ENCODE measurements around the gene MEGF9.
"Not testable (repeated sequence)": the region's sequence is repeated elsewhere in the genome, so short reads cannot be mapped to it uniquely, and the experiment has no call there.

The MEGF9 gene

GRCh38 chr9:120714088-120714845 is at the start of gene MEGF9:
TSS of gene MEGF9 (minus strand) at chr9:120714470. CDS start at chr9:120714358, 112 bp downstream.
- DNase-seq (ENCODE audit: low read depth): peak; percentile 93

GRCh38 chr9:120761006-120761405 is 46.7 kb upstream of the MEGF9 start:
- no peak for DNase-seq (ENCODE audit: low read depth)

- DNase-seq (ENCODE audit: low read depth): no peak
Measured at GRCh38 chr9:120759755-120760400, 45.6 kb upstream of the MEGF9 start.

DNA sequence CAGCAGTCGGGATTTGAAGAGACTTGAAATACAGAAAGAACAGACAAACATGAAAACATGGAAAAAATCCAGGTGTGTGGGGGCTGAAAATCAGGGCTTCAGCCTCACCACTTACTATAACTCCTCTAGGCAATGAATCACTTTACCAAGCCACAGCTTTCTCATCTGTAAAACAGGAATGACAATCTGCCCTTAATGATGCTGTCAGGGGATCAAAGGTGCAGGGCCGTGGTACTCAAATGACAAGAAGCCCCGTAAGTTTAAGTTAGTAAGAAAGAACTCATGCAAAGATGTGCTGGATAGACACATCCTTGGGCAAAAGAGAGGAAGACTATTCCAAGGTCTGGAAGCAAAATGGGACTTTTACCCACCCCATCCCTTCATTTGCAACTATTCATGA is 44.3 kb upstream of the MEGF9 start:
- DNase-seq (ENCODE audit: low read depth): no peak

DNA sequence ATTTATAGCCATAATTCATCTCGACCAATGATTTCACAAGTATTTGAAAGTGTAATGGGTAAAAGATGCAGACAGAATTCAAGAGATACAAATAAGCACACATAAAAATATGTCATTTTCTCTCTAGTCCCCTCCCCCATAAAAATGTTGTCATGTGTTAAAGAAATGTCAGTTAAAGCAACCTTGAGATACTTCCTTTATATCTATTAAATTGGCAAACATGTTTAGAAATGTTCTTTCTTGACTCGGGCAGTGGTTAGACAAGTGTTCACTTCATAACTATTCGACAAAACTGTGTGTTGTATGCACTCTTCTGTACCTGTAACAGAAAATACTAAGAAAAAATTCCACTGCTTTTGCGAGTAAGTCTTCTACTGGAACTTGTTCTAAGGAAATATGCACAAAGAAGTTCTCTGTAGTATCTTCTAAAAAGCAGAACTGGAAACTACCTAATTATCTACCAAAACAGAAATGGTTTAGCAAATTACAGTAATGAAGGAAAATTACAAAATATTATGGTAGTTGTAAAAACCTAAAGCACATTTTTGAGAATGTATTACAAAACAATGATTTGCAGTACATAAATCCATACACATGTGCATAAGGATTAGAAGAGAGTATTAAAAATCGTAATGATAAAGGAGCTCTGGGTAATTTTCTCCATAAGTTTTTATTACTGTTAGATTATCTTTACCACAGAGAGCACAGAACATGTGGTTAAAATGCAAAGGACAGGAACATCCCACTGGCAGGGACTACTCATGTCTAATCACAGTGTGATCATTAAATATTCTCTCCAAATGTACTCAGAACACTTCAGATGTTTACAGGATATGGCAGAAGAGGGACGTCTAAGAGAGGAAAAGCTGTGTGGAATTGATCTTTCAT is 43.0 kb upstream of the MEGF9 start:
- DNase-seq (ENCODE audit: low read depth): no peak

DNA sequence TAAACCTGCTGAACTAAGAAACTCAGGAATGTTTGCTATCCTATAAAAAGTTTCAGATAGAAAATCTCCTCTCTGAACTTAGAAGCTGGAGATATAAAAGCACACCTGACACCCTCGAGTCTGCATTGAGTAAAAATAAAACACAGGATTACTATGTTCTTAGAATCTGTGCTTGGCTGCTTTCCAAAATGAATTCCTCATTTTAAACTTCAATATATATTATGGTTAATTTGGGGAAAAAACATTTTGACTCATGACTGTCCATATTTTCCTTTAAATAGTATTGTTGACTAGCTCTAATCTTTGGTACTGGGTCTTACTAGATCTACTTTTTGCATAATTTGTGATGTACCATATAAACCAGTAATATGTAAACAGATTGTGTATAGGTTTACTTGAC is 42.3 kb upstream of the MEGF9 start:
- no peak for DNase-seq (ENCODE audit: low read depth)

- DNase-seq (ENCODE audit: low read depth): peak; percentile 14
Measured at GRCh38 chr9:120755810-120756434, 41.7 kb upstream of the MEGF9 start.

DNA sequence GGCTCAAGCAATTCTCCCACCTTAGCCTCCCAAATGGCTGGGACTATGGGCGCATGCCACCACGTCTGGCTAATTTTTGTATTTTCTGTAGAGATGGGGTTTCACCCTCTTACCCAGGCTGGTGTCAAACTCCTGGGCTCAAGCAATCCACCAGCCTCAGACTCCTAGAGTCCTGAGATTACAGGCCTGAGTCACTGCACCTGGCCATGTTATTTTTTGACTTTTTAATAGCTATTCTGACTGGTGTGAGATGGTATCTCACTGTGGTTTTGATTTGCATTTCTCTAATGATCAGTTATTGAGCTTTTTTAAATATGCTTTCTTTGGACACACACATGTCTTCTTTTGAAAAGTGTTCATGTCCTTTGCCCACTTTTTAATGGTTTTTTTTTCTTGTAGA is 40.8 kb upstream of the MEGF9 start:
- no peak for DNase-seq (ENCODE audit: low read depth)

DNA sequence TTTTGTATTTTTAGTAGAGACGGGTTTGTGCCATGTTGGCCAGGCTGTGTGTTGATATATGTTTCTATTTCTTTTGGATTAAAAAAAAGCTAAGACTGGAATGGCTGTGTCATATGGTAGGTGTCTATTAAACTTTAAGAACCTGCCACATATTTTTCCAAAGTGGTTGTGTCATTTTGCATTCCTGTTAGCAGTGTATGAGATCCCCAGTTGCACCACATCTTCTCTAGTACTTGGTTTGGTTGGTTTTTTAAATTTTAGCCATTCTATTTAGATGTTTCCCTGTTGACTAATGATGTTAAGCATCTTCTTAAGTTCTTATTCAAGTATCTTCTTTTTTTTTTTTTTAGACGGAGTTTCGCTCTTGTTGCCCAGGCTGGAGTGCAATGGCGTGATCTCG is 36.2 kb upstream of the MEGF9 start:
- no peak for DNase-seq (ENCODE audit: low read depth)

GRCh38 chr9:120746366-120746765 is 32.1 kb upstream of the MEGF9 start:
- DNase-seq (ENCODE audit: low read depth): not testable (repeated sequence)

GRCh38 chr9:120745278-120745677 is 31.0 kb upstream of the MEGF9 start:
- no peak for DNase-seq (ENCODE audit: low read depth)

DNA sequence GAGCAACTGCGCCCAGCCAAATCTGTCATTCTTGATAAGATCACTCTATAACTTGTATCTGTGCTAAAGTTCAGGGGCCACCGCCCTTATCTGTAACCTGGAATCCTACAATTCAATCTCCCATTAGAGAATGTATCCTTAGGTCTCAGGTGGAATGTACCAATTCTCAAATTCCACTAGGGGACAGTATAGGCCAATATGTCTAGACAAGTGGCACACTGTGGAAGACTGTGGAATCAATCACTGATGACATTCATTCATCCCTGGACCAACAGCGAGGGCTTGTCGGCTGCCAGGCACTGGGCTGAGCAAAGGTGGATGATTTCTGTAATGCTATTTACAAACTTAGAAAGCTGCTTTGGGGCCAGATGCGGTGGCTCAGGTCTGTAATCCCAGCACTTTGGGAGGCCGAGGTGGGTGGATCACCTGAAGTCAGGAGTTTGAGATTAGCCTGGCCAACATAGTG is 28.7 kb upstream of the MEGF9 start:
- no peak for DNase-seq (ENCODE audit: low read depth)

DNA sequence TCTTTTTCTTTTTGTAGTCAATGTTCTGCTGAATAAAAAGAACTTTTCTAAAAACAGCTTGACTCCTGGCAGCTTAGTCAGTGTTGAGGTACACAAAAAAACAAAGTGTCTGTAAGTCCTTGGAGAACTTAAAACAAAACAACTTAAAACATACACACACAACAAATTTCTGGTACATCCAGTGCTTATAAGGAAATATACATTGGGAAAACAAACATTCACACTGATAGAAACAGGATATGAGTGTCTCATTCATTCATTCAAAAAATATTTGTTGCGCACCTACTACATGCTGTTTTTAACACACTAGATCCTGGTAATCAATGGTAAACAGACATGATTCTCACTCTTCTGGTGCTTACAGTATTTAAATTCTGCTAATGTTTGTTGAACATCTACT is 27.4 kb upstream of the MEGF9 start:
- no peak for DNase-seq (ENCODE audit: low read depth)

GRCh38 chr9:120741191-120741590 is 26.9 kb upstream of the MEGF9 start:
- DNase-seq (ENCODE audit: low read depth): no peak

GRCh38 chr9:120740132-120740531 is 25.9 kb upstream of the MEGF9 start:
- no peak for DNase-seq (ENCODE audit: low read depth)

GRCh38 chr9:120737416-120738165 is 23.3 kb upstream of the MEGF9 start:
- DNase-seq (ENCODE audit: low read depth): no peak

DNA sequence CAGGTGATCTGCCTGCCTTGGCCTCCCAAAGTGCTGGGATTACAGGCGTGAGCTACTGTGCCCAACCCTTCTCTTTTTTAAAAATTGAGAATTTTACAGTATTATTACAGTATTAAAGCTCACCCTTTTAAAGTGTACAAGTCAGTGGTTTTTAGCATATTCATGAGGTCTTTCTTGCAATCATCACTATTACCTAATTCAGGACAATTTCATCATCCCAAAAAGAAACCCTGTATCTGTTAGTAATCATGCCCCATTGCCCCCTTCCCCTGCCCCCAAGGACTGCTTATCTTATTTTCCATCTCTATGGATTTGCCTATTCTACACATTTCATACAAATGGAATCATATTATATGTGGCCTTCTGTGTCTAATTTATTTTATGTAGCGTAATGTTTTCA is 22.6 kb upstream of the MEGF9 start:
- no peak for DNase-seq (ENCODE audit: low read depth)

DNA sequence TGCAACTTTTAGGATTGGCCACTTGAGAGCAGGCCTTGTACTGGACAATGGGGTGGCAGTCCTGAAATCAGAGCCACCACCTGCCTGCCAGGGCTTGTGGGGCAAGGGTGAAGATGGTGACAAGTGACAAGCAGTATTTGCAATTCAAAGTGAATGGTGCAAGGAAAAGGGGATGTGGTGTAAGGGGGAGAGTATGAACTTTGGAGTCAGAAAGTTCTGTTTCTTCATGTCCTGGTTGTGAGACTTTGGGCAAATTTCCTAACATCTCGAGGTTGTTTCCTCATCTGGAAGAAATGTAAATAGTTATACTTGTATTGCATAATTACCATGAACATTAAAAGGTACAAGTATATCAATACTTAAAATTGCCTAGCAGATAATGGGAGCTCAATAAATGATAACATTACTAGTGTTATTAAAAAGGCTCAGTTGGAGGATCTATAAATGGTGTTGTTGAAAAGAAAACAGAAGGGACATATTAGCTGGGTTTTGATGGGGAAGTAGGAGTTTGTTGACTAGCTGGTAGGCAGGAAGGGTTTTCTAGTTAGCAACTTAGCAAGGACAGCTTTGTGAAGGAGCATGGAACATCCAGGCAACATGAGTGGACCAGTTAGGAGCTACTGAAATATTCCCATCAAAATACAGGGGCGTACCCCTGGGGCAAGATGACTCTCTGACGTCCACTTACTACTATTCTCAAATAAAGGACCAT is 21.3 kb upstream of the MEGF9 start:
- no peak for DNase-seq (ENCODE audit: low read depth)

- DNase-seq (ENCODE audit: low read depth): no peak
Measured at GRCh38 chr9:120734607-120735410, 20.5 kb upstream of the MEGF9 start.

DNA sequence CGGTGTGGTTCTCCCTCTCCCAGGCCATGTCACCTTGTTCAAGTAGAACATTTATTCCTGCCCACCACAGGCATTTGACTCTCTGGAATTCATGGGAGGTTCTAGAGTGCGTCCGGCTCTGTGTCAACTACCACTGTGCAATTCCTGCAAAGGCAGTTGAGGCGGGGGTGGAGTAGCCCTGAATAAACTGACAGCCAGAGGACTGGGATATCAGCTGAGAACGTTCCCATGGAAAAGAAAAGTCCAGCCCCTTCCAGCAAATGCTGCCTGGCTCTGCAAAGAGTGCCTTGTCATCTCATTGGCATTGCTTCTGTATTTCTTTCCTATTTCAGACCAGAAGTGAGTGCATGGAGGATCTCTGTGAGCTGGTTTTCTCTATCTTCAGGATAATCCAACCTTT is 18.9 kb upstream of the MEGF9 start:
- DNase-seq (ENCODE audit: low read depth): no peak
